IPS-NIHi7 (cell line): ENCODE data around the gene CD24.

Source experiments
- DNase-seq: peaks from one replicate; pipeline ENCODE4 v3.0.0; 2012; ENCODE audit warnings: mixed read lengths; ENCODE audit errors: extremely low spot score

The CD24 gene

GRCh38 chr6:106967936-106968555 is 6.5 kb downstream of the CD24 start:
- DNase-seq, result no peak

- no peak for DNase-seq
Measured at GRCh38 chr6:106966671-106967640, 7.6 kb downstream of the CD24 start.

DNA sequence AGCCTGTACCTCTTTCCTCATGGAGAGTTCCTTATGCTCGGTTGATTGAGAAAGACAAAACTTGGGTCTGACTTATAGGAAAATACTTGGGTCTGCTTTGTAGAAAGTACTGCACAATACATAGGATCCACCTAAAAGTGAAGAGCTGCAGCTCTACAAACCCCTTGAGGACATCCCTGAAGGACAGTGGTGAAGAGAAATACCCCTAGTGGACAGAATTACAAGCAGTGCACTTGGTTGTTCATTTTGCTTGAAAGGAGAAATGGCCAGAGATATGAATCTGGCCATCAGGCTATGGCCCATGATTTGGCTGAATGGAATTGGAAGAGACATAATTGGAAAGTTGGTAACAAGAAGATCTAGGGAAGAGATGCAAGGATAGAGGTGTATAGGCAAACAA is 8.3 kb downstream of the CD24 start:
- DNase-seq, result no peak

- no peak for DNase-seq
Measured at GRCh38 chr6:106964954-106965353, 9.6 kb downstream of the CD24 start.

DNA sequence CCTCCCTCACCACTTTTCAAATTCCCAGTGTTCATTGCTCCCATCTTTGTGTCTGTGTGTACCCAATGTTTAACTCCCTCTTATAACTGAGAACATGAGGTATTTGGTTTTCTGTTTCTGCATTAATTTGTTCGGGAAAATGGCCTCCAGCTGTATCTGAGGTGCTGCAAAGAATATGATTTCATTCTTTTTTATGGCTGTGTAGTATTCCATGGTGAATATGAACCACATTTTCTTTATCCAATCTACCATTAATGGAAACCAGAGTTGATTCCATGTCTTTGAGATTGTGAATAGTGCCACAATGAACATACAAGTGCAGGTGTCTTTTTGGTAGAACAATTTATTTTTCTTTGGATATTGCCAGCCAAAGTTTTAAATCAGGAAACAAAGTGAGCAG is 10.4 kb downstream of the CD24 start:
- no peak for DNase-seq

DNA sequence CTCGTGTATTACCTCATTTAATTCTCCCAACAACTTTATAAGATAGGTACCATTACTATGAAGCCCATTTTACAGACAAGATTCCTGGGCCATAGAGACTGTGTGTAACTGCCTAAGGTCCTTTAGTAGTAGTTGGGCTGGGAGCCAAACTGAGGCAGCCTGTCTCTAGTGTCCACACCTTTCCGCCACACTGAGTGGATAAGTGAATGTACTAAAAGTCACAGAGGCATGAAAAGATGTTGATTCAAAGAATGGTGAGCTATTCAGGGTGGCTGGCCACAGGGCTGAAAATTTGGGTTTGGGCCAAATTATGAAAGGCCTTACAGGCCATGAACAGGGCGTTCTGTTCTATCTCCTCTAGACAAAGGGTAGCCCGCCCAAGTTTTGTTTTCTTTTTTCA is 11.0 kb downstream of the CD24 start:
- no peak for DNase-seq

GRCh38 chr6:106961801-106962200 is 12.7 kb downstream of the CD24 start:
- DNase-seq, result no peak

DNA sequence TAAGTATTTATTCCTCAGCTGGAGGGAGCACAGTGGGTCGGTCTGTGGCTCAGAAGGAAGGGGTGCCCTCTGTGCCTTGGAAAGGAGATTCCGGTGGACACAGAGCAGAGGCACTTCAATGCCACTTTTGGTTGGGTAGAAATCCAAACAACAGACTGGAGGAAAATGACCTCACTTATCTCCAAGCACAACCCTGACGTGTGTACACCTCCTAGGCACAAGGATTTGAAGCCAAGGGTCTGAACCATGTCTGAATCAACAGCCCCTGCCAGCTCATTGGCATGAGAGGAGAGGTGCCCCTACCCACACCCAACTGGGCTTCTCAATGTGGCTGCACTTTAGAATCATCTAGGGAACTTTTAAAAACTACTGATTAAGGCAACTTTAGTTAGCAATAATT is 13.4 kb downstream of the CD24 start:
- no peak for DNase-seq

- DNase-seq, result no peak
Measured at GRCh38 chr6:106959985-106960384, 14.5 kb downstream of the CD24 start.

DNA sequence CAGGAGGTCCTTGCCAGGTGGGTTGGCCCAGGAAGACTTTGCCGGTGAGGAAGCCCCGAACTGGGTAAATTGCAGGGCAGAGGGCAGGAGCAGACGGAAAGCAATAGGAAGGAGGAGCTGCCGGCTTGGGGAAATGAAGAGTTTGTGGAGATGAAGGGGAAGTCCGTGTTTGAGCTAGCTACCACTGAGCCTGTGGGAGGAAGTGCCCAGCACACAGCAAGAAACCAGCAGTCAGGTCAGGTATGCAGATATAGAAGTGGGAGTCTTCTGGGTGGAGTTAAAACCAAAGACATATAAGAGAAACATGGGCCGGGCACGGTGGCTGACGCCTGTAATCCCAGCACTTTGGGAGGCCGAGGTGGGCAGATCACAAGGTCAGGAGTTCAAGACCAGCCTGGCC is 34.7 kb downstream of the CD24 start:
- DNase-seq, result no peak

- no peak for DNase-seq
Measured at GRCh38 chr6:106939208-106939607, 35.3 kb downstream of the CD24 start.

DNA sequence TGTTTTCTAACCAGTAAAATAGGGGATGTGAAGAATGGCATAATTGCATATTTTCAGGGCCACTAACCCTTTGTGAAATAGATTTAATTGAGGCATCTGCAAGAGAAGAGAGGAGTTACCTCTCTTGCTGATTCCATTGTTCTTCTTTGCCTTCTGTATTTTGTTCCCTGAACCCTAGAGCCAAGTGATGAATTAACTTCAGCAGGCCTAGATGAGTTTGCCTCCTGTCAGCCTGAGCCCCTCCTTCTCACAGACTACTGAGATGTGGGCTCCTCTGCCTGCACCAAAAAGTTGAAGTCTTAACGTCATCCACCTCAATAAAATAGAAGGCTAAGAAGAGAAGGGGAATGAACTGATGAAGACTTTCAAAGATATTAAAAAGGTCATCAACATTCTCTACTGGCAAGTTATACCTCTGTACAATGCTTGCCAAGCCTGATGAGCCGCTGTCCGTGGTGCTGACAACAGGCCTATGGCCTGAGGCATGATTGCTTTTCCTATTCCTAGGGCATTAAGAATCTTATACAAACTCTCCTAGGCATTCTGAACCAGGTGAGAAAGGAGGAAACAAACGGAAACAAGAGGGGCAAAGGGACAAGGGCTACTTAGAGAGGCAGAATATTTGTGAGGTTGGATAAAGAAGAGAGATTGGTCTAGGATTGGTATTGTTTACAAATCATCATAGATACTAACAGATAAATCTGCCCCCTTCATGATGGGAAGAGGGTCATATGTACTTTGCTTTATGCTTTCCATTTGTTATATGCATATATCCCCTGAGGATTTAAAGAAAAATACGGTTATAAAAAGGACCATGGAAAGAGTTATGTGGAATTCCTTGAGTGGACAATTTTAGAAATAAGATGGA is 46.8 kb downstream of the CD24 start:
- peak; percentile 81 for DNase-seq

DNA sequence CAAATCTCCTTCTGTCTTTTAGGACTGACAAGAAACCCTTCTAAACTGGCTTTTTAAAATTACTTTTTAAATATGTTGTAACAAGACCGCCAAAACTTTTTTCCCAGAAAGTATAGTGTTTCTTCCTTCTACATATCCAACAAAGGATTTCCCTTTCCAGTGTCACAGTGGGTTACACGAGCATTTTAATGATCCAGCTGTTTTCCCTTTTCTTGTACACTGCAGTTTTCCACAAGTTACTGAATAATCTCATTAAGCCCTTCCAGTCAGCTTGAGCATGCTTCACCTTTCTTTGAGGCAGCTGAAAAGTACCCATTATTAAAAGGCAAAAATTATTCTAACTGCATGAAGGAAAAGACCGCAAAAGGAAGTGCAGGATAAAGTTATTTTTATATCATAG is 48.6 kb downstream of the CD24 start:
- no peak for DNase-seq

DNA sequence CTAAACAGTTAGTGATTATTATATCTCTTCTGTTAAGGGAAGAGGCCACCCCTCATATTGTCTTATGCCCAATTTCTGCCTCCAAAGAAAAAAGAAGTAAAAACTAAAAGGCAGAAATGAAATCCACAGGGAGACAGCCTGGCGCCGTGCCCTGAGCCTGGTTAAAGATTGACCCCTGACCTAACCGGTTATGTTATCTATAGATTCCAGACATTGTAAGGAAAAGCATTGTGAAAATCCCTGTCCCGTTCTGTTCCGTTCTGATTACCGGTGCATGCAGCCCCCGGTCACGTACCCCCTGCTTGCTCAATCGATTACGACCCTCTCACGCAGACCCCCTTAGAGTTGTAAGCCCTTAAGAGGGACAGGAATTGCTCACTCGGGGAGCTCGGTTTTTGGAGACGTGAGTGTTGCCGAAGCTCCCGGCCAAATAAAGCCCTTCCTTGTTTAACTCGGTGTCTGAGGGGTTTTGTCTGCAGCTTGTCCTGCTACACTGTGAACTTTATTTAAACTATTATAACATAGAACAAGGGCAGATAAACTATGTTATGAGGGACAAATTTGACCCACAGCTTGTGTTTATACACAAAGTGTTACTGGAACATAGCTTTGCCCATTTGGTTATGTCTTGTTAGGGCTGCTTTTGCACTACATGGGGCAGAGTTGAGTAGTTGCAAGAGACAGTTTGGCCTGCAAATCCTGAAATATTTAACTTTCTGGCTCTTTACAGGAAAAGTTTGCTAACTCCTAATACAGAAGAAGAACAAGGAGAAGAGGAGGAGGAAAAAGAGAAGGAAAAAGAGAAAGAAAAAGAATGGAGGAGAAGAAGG is 49.6 kb downstream of the CD24 start:
- DNase-seq, result no peak

GRCh38 chr6:106922626-106923025 is 51.9 kb downstream of the CD24 start:
- no peak for DNase-seq
